GM18873 (cell line): ENCODE measurements around the gene TMEM198.

Experiments
- ATAC-seq: cut with Tn5 transposase; IDR thresholded peaks from one replicate; pipeline ENCODE4 v1.9.1; 2021; ENCODE audit warnings: mild to moderate bottlenecking, moderate library complexity, moderate number of reproducible peaks; ENCODE audit not compliant: unreplicated experiment, low FRiP score

The TMEM198 gene

GRCh38 chr2:219508971-219509779 lies 34.7 kb upstream of the TMEM198 start:
- ATAC-seq, result no peak

GRCh38 chr2:219509780-219510511 lies 33.9 kb upstream of the TMEM198 start:
- ATAC-seq, result no peak

GRCh38 chr2:219510512-219511135 lies 33.2 kb upstream of the TMEM198 start:
- no peak for ATAC-seq

- no peak for ATAC-seq
These were observed 32.1 kb upstream of the TMEM198 start for GRCh38 chr2:219511547-219512325.

- no peak for ATAC-seq
These were observed 31.2 kb upstream of the TMEM198 start for GRCh38 chr2:219512524-219513216.

GRCh38 chr2:219513787-219514186 lies 30.0 kb upstream of the TMEM198 start:
- no peak for ATAC-seq

GRCh38 chr2:219514196-219514761 lies 29.5 kb upstream of the TMEM198 start, which contains the start of gene ASIC4:
Gene ASIC4 (plus strand): TSS chr2:219514482. CDS start chr2:219514725, 243 bp downstream.
- no peak for ATAC-seq

GRCh38 chr2:219514836-219515235 lies 29.0 kb upstream of the TMEM198 start:
- no peak for ATAC-seq

GRCh38 chr2:219515874-219516629 lies 27.8 kb upstream of the TMEM198 start:
- no peak for ATAC-seq

GRCh38 chr2:219516888-219517287 lies 26.9 kb upstream of the TMEM198 start:
- no peak for ATAC-seq

GRCh38 chr2:219517954-219518778 lies 25.7 kb upstream of the TMEM198 start:
- no peak for ATAC-seq

GRCh38 chr2:219519526-219519916 lies 24.3 kb upstream of the TMEM198 start:
- ATAC-seq, result no peak

GRCh38 chr2:219520079-219520478 lies 23.7 kb upstream of the TMEM198 start:
- no peak for ATAC-seq

- no peak for ATAC-seq
These were observed 22.6 kb upstream of the TMEM198 start for GRCh38 chr2:219521066-219521880.

GRCh38 chr2:219522111-219523030 lies 21.5 kb upstream of the TMEM198 start:
- no peak for ATAC-seq

GRCh38 chr2:219523031-219523671 lies 20.7 kb upstream of the TMEM198 start:
- ATAC-seq, result no peak
